GM19468 (cell line): Measurements from ENCODE around the gene SUGCT.

ENCODE experiments used
- ATAC-seq: cut with Tn5 transposase; IDR thresholded peaks from one replicate; pipeline ENCODE4 v1.9.1; 2021; ENCODE audit warnings: mild to moderate bottlenecking, moderate library complexity, moderate number of reproducible peaks; ENCODE audit not compliant: unreplicated experiment; ENCODE audit errors: extremely low read depth

Gene SUGCT

DNA sequence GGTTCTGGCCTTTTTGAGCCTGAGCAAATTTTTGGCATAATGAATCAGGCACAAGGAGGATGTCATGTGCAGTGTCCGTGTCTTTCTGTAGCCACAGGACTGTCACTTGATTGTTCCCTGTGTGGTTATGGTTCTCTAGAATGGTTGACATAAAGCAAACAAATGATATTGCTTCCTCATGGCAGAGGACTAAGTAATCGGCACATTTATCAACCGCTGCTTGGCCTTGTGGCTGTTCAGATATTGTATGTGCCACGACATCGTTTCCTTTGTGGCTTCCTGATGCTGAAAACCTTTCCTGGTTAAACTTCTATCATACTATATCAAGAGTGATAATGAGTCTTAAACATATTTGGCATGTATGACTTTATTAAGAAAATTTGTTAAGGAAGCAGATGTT, 598.8 kb downstream of the SUGCT start:
- ATAC-seq = no peak

DNA sequence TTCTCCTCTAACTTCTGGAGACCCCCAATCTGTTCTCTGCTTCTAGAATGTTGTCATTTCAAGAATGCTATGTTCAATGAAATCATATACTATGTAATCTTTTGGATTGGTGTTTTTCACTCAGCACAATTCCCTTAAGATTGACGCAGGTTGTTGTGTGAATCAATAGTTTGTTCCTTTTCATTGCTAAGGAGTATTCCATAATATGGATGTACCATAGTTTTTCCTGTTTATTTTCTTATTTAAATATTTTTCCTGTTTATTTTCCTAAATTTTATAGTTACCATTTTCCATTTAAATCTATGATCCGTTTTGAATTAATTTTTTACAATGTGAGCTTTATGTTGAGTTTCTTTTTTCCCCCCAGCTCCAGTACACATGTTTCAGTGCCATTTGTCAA, 604.5 kb downstream of the SUGCT start:
- no peak for ATAC-seq

DNA sequence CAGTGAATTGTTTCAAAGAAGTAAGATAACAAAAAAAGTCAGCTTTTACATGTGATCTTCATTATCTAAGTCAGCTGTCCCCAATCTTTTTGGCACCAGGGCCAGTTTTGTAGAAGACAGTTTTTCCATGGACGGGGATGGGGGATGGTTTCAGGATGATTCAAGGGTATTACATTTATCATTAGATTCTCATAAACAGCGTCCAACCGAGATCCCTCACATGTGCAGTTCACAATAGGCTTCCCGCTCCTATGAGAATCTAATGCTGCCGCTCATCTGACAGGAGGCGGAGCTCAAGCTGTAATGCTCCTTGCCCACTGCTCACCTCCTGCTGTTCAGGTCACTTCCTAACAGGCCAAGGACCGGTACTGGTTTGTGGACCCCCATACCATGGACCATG, 607.5 kb downstream of the SUGCT start:
- ATAC-seq = no peak

DNA sequence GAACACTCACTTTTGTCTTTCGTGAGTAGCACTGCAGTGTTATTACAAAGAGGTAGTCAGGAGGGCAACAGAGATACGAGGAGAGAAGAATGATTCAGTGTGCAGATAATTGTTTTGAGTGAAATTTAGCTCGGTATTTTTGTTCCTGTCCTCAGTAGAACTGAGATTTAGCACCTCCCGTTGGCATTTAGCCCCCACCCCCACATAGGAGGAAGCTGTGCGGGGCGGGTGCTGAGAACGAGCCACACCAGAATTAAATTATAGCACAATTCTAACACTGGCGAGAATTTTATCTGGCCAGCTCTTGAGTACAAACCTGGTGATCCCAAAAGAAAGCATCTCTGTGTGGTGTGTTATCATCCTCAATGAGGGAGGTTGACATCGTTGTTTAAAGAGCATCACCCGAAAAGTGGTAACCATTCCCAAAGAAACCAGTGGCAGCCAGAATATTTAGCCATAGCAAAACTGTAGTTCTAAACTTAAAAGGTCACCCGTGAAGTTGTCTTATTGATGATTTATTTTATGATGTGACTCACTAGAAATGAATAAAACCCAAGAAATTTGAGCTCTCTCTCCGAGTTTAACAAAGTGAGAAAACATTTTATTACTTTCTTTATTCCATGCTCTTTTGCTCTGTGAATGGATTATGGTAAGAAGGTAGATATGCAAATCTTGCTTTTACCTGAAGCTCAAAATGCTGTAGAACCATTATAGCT, 612.2 kb downstream of the SUGCT start:
- no peak for ATAC-seq

DNA sequence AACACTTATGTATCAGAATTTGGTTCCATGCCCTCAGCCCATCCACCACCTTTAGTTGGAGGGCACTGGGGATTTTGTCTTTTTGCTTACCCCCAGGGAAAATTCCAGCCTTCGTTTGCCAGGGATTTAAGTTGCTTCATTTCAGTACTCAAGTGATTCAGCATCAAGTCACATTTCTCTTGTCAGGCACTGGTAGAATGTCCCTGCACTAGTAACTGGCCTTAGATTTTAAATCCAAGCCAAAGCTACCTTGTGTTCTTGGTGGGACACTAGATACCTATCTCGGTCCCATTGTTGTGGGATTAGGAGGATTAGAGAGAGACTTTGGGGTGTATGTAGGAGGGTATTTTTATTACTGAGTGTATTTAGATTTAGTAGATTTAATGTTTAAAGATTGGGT, 613.1 kb downstream of the SUGCT start:
- no peak for ATAC-seq

DNA sequence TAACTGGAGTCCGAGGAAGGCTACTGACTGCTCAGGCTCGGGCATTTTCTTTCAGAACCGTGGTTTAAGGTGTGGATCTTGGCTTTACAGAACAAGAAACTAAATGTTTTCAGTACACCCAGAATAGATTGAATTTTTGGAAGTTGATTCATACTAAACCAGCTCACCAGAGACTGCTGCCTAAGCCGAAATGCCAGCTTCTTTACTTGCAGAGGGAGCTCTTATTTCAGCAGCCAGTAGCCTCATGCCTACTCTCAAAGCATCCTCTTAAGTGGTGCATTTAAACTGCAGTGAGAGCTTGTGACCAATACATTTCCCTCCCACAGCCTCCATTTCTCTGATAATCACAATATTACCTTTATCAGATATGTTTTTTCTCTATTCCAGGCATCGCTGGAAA, 615.1 kb downstream of the SUGCT start:
- no peak for ATAC-seq

DNA sequence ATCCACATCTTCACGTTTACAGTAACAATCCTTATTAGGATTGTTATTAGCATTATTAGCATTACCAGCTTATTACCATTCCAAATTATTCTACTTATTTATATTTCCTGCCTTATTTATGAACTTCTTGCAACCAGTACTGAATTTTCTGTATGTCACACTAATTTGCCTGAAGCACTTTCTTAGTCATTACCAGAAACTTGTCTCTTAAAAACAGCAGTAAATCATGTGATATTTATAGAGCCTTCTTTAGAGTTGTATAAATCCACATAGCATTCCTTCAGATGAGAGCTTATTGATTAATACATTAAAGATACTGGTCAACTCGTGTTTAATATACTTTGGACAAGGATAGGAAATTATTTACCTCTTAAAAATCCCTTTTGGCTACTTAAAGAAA, 618.6 kb downstream of the SUGCT start:
- ATAC-seq = no peak

DNA sequence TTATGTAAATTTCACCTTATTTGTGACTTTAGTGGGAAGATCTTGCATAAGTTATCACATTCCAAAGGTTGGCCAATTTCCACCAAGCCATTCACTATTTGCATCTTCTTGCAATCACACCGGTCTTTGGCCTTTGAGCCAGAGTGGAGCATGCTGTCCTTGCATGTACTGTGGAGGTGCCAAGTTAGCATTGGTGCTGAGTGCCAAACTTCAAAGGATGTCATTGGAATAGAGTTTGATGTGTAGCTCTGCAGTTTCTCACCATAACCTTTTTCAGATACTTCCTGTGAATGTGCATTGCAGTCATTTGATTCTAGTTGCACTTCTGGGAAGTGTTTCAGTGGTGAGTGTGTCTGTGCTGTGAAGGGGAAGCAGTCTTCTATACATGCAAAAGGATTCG, 620.6 kb downstream of the SUGCT start:
- ATAC-seq = no peak

DNA sequence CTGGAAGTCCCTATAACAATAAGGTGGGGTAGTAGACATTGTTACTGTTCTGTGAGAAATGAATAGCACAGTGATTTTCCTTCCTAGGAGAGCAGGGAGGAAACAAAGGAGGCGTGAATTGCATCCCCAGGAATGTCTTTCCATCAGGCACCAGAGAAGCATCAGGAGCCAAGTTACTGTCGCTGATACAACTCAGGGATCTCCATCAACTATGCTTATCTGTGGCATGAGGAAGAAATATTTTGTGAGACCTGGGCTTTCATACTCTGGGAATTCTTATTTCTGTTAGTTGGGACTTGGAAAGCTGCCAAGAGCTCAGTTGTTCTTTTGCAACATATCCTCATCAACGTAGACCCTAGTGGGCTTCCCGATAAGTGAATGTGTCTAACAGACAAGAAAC, 622.3 kb downstream of the SUGCT start:
- ATAC-seq = no peak

DNA sequence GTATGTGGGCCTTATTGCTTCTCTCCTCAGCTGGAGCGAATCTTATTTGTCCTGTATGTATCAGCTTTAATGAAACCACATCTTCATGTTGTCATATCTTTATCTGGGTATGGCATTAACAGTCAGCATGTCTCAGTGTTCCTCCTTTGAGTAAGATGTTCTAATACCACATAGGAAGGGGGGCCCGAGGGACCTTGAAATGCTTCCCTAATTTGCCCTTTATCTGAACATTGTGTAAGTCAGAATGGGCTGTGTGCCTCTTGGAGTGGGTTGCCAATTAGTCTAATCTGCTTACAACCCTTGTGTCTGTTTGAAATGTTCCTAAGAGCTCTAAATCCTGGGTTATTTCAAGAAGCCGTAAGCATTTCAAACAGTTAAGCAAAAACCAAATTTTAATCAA, 623.8 kb downstream of the SUGCT start:
- ATAC-seq = no peak

DNA sequence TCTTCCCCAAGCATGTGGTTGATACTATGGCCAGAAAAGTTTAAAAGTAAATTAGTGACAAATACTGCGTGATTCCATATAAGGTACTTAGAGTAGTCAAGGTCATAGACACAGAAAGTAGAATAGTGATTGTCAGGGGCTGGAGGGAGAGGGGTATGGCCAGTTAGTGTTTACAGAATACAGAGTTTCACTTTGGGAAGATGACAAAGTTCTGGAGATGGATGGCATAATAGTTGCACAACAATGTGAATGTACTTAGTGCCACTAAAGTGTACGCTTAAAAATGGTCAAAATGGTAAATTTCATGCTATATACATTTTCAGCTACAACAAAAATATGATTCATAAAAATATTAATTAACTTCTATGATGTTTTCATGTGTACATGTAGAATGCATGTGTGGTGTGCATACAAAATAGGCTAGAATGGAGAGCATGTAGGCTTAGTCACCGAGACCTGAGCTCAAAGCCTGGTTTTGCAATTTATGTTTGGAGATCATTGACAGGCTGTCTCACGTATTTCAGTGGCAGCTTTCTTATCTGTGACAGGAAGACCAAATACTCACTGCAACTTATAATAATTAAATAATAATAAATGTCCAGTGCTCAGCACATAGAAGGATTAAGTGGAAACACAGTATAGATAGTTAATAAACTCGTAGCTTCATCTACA, 625.6 kb downstream of the SUGCT start:
- no peak for ATAC-seq

DNA sequence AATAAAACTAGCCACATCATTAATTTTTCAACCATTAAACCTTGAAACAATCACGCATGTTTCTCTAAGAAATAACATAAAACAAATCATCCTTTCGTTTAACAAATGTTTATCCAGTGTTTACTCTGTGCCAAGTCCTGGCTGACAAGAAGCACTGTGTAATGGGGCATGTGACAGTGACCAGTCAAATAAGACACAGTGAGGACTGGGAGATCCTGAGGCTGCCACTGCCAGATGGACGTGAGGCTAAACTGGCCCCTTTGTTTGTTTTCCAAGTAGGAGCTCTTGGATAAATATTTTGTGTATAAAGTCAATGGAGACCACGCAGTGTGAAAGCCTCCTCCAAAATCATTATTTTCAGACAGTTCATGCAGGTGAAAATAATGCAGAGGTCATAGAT, 626.2 kb downstream of the SUGCT start:
- no peak for ATAC-seq

DNA sequence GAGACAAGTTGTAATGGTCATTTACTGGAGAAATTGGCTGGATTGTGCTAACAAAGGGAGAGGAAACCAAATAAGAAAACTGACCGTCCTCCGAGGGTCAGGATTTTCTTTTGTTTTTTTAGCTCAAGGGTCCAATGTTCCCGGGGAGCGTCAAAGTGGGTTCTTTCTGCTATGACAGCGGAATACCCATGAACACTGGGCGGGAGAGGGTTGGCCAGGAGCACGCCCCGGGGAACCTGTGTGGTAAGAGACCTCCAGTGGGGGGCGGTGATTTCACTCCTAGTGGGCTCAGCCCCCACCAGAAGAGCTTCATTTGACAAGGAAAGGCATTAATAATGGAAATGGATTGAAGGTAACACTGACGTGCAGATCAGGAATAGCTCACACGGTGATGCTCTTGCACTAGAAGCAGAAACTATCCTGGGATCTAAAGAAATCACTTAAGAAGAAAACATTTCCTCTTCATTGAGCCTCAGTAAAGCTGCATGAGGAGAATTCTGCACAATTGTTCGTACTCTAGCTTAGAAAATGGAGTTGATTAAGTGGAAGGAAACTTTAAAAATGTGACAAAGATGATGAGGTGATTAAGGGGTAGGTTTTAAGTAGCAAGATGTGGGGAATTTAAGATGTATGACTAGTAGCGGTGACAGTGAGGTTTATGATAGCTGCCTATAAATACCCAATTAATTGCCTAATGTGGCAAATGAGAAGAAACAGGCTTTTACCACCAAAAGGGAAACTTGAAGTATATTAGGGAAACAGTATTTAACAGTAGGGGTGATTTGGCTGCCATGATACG, 627.2 kb downstream of the SUGCT start:
- no peak for ATAC-seq

DNA sequence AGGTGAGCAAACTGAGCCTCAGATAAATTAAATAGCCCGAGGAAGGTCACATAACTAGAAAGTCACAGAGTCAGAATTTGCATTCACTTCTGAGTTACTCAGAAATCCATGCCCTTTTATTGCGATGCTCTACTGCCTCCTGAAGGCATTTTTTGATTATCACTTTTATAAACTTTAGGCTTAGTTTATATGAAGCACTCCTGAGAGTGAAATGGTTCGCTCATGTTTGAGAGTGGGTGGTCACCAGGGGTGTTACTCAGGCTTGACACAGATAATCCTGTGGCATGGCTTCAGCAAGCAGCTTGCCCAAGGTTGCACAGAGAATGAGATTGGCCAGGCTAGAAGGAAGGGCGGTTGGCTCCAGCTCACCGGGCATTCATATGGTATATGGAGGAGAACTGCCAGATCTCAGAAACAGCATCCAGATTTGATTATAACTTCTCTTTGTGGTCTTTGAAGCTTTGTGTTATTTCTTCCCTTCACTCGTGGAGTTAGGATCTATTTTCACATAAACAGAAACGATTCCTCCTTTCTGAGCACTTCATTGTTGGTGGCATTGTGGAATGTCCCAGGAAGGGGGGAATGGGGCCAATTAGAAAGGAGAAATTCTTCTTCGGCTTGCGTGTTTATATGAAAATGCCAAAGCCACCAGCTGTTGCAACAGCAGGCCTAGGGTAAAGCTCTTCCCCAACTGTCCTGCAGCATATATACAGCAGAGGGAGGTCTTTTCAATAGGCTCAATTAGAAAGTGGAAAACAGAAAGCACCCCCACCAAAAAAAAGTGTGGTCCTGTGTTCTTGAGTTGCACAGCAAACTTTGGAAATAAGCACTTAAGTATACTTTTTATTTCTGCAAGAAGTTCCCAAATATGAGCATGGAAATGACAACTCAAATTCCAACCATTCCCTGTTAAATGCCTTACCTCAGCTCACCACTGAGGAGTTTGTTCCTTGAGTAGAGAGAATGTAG, 628.8 kb downstream of the SUGCT start:
- ATAC-seq = no peak

DNA sequence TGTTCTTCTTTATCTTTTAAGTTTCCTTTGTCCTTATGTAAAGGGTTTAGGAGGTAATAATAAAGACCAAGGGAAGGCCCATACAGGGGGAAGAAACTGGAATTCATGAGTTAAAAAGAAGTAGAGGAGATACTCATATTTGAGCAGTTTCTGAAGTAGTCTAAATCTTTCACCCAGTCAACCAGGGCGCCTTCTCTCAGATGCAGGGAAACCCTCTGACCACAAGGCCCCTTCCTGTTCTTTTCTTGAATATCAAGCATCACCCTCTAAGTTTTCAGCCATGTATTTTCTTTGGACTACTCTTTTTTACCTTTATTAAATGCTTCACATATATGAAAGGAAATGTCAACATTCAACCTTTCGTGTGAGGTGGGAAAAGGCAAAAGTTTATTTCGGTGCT, 630.8 kb downstream of the SUGCT start:
- ATAC-seq = no peak

DNA sequence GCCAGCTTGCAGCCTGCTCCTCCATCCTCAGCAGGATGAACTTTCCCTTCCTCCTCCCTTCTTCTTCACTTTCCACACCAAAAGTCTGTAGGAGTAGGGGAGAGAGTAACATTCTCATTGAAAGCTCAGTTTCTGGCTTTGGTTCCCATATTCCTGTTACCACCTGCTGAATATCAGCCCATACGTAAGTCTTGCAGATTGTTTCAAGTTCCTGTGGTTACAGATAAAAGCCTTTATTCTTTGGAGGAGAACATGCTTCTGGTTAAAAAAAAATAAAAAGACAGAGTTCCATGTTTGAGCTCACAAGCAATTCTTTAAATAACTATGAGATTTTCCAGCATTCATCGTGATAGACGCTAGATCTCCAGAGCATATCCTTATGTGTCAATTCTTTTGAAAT, 637.3 kb downstream of the SUGCT start:
- ATAC-seq = no peak

DNA sequence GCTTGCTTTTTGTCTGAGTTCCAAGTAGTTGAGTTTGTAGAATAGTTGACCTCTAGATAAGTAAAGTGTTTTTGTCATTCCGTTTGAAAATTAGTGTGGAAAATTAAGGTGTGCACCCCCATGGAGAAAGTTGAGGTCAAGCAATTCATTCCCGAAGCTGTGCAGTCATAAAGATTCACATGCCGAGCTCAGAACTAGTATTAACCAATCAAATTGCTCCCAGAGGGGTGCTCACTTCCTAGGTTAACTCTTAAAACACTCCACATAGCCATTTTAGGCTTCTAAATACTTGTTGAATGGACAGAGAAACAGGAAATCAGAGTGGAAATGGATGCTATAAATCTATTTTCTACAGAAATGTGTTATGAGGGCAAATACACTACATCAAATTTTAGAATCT, 638.9 kb downstream of the SUGCT start:
- ATAC-seq = no peak

DNA sequence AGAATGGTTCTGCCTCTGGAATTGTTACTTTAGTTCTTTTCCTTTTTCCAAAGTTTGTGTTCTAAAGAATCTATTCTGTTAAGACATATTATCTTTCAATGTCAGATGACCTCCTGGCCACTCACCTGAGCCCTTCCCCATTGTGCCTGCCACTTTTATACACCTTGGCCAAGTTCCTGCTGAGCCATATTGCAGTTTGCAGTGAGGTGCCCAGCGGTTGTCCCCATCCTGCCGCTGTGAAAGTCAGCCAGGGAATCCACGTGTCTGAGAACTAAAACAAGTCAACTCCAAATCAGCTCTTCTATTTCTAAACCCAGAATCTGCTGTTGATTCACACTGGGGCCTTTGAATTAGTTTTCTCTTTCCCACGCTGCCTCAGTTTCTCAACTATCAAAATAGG, 641.1 kb downstream of the SUGCT start:
- ATAC-seq = no peak

DNA sequence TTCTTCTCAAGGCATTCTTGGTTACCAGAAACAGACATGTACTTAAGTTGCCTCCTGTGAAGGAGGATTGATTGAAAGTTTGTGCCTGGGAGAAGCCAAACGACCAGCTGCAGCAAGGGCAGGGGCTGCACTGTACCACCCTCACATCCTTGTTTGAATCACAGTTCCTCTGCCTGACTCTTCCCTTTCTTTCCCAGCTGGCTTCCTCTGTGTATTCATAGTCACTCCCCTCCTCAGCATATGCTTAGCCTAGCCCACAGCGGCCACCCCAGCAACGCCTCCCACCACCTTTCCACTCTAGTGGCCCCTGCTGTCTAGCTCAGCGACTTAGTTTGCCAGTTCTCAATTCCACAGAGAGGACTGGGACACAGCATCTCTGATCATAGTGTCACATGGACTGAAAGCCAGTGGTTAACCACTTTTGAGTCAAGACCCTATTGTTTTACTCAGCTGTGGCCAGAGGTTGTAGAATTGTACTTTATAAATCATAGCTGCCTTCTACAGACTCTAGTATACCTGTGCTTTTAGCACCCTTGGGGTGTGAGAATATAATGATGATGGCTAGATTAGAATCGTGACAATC, 643.0 kb downstream of the SUGCT start:
- no peak for ATAC-seq

DNA sequence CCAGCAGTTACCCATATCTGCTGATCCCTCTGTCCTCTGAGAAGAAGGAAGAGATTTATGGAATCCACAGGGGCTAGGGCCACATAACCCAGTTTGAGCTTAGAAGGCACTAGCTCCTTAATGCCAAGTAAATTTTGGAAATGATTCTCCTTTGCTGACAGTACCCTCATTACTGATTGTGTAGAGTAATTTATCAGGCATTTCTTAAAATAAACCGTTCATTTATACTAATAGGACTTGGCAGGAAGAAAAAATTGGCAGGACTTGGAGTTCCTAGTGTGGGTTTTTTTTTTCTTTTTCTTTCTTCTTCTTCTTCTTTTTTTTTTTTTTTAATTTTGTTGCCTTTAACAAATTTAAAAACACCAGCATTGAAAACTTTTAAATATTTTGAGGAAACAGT, 645.7 kb downstream of the SUGCT start:
- ATAC-seq = no peak
